HG03565 (cell line): Measurements from ENCODE around the gene PARG.
"Not testable (repeated sequence)": the region's sequence is repeated elsewhere in the genome, so short reads cannot be mapped to it uniquely, and the experiment has no call there.

ENCODE experiments used
- ATAC-seq: cut with Tn5 transposase; IDR thresholded peaks from one replicate; pipeline ENCODE4 v1.9.1; 2021; ENCODE audit warnings: mild to moderate bottlenecking, moderate library complexity; ENCODE audit not compliant: unreplicated experiment

The PARG gene

GRCh38 chr10:49831352-49832035, 110.3 kb downstream of the PARG start:
- no peak for ATAC-seq

DNA sequence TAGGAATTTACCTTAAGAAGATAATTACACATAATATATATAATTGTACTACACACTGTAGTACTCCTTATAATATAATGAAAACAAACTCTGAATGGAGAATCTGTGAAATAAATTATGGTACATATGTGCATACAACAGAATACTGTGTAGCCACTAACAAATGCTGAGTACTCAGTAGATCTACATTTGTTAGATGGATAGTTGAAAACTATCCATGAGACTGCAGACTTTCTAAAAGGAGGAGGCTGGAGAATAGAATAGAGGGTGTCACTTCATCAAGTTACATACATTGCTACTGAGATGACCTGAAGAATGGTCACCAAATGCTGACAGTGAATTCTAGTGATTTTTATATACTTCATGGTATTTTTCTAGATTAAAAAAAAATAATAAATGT, 111.0 kb downstream of the PARG start:
- ATAC-seq, result no peak

GRCh38 chr10:49830016-49830415, 111.8 kb downstream of the PARG start:
- ATAC-seq, result no peak

DNA sequence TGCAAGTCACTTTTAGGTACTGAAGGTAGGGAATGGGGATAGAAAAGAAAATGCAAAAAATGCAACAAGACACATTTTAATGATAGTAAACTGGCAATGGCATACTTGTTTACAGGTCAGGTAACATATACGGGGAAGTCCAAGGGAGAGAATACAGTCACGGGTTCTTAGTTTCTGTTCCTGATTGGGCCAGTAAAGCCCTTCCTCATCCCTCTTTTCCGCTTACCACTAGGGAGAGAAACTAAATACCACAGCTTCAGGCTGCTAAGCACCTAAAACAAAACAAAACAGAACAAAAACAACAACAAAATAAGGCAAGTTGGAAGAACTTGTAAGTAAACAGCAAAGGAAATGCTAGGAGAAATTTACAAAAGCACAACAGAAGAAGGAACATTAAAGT, 114.5 kb downstream of the PARG start:
- ATAC-seq, result peak; percentile 42

DNA sequence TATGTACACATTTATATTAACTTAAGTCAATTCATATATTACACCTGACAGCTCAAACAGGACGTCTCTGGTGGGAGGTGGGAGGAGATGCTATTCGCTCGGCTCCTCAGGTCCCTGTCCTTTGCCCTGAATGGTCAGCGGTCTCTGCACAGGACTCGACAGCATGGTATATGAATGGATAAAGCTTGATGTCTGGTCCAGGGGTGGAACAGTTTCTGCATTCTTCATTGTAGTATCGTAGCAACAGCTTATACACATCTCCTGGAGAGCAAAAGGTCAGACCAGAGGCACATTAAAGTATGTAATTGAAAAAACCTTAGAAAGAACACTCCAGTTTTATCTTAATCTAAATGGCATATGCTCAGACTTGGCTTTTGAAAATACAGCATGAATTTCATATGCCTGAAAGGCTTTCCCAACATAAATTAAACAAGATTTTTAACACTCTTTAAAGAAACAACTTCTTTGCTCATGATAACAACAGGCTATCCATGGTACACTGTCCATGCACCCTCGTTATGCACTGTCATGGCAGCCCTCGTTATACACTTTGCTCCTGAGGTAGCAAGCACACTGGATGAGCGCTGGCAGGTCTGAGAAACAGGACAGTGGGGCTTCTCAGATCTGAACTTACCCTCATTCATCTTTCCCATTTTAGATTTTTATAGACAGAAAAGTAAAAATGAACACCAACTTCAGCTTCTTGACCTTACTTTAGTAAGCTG, 122.4 kb downstream of the PARG start:
- no peak for ATAC-seq

- no peak for ATAC-seq
Observed at GRCh38 chr10:49817845-49818244, 124.0 kb downstream of the PARG start.

DNA sequence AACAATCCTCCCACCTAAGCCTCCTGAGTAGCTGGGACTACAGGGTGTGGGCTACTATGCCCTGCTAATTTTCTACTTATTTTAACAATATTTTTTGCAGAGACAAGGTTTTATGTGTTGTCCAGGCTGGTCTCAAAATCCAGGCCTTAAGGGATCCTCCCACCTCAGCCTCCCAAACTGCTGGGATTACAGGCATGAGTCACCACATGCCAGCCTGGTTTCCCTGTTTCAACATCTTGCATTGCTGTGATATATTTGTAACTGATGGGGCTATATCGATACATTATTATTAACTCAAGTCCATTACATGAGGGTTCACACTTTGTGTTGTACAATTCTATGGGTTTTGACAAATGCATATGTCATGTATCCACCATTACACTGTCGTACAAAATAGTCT, 137.8 kb downstream of the PARG start:
- no peak for ATAC-seq

- ATAC-seq, result no peak
Observed at GRCh38 chr10:49798275-49798674, 143.6 kb downstream of the PARG start.

DNA sequence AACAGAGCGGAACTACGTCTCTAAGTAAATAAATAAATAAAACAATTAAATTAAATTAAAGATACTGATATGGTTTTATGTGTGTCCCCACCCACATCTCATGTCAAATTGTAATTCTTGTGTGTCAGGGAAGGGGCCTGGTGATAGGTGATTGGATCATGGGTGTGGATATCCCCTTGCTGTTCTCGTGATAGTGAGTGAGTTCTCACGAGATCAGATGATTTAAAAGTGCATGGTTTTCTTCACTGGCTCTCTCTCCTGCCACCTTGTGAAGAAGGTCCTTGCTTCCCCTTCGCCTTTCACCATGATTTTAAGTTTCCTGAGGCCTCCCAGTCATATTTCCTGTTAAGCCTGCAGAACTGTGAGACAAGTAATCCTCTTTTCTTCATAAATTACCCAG, 150.7 kb downstream of the PARG start:
- no peak for ATAC-seq

GRCh38 chr10:49784681-49785080, 157.1 kb downstream of the PARG start:
- no peak for ATAC-seq

- no peak for ATAC-seq
Observed at GRCh38 chr10:49783645-49784044, 158.2 kb downstream of the PARG start.

- ATAC-seq, result no peak
Observed at GRCh38 chr10:49781247-49781646, 160.6 kb downstream of the PARG start.

GRCh38 chr10:49778197-49778596, 163.6 kb downstream of the PARG start:
- ATAC-seq, result no peak

DNA sequence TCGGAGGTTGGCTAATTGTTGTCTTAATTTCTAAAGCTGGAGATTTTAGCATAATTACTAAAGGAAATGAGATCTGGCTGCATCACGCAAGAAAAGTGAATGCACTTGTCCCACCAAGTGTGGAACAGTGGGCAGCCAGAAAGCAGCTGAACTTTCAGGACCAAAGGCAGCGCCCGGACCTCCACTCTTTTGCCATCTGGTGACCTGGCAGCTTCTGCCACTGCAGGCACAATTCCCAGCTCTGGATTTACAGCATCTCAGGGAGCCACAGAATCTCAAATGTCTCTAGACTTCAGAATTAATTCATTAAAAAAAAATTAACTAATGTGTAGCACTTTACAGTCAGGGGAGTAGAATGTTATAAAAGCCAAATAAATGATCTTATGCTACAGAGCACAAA, 165.0 kb downstream of the PARG start:
- ATAC-seq, result no peak

GRCh38 chr10:49775014-49775413, 166.8 kb downstream of the PARG start:
- ATAC-seq, result no peak

DNA sequence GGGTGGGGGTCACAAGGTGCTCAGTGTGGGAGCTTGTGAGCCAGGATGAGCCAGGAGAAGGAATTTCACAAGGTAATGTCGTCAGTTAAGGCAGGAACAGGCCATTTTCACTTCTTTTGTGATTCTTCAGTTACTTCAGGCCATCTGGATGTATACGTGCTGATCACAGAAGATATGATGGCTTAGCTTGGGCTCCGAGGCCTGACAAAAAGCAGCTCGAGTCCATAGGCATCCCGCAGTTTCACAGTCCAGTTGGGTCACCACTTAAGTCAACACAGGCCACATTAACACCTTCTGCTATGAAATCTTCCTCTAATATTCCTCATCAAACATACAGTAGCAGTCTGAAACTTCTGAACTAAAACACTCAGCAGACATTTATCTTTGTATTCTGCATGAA, 168.9 kb downstream of the PARG start:
- not testable (repeated sequence) for ATAC-seq

DNA sequence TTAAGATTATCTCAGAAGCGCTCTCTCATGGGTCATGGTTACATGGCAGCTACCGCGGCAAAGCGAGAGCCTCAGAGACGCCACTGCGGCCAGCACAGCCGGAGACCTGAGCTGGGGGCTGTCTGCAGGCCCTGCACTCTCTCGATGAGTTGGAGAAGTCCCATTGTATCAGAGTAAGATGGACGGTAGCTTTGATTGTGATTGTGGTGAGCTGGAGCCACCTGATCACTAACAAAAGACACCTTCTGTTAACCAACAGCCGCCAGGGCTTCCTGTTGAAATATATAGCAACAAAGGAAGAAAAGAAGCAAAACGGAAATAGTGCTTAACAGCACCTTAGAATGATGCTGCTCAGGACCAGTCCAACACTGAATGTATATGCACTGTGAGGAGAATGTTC, 170.8 kb downstream of the PARG start:
- not testable (repeated sequence) for ATAC-seq

DNA sequence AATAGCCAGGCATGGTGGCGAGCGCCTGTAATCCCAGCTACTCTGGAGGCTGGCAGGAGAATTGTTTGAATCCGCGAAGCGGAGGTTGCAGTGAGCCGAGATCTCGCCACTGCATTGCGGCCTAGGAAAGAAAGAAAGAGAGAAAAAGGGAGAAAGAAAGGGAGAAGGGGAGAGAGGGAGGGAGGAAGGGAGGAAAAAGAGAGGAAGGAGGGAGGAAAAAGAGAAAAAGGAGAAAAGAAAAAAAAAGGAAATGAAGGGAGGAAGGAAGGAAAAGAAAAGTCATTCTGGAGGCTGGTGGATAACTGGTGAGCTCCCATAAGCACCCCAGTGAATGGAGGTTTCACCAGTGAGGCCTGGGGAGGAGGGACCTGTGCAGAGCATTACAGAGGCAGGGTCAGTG, 172.1 kb downstream of the PARG start:
- ATAC-seq, result no peak

DNA sequence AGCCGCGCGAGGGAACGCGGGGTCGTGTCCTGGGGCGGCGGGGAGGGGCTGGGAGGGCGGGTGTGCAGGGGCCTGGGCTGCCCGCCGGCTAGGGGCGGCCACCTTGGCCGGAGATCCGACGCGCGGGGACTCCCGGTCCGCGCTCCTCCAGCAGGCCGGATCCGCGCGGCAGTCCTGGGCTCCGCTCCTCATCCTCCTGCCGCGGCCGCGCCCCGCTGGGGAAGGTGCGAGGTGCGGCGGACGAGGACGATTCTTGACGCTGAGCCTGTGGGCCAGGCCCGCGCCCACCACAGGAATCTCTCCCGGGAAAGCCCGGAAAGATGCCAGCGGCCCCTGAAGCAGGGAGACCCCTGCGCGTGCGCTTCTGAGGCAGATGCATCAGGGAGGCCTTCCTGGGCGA, 173.1 kb downstream of the PARG start:
- no peak for ATAC-seq

GRCh38 chr10:49768329-49768728, 173.5 kb downstream of the PARG start:
- ATAC-seq, result no peak
